H9 (cell line): ENCODE measurements around the gene TMC3. TPM values are rescaled to one million over a fixed set of nuclear protein-coding genes. Genes with fewer than 3 reads are reported as not detected.

Experiments
- DNase-seq: peaks from one replicate; pipeline ENCODE4 v3.0.0-alpha.2; 2017
- H2AFZ ChIP-seq: one replicate; pipeline ENCODE4 v1.6.1; 2013; ENCODE audit warnings: mild to moderate bottlenecking, low read length, control low read depth, moderate library complexity
- H2AK5ac ChIP-seq: 2 replicates; pipeline ENCODE4 v1.6.1; 2013; ENCODE audit warnings: low read length, control low read depth, mixed read lengths; ENCODE audit not compliant: insufficient read length
- H2BK120ac ChIP-seq: one replicate; pipeline ENCODE4 v1.6.1; 2013; ENCODE audit warnings: low read depth, mild to moderate bottlenecking, low read length, control low read depth, inconsistent platforms; ENCODE audit not compliant: poor library complexity, severe bottlenecking
- H2BK12ac ChIP-seq: 2 replicates; pipeline ENCODE4 v1.6.1; 2013; ENCODE audit warnings: low read length, control low read depth, mixed read lengths, low read depth; ENCODE audit not compliant: insufficient read length
- H2BK15ac ChIP-seq: 2 replicates; pipeline ENCODE4 v1.6.1; 2013; ENCODE audit warnings: low read depth, low read length, control low read depth
- H2BK20ac ChIP-seq: one replicate; pipeline ENCODE4 v1.6.1; 2013; ENCODE audit warnings: low read depth, mild to moderate bottlenecking, low read length, control low read depth, inconsistent platforms; ENCODE audit not compliant: poor library complexity, severe bottlenecking
- H2BK5ac ChIP-seq: 2 replicates; pipeline ENCODE4 v1.6.1; 2013; ENCODE audit warnings: low read length, control low read depth, mixed read lengths; ENCODE audit not compliant: insufficient read length
- H3K14ac ChIP-seq: 2 replicates; pipeline ENCODE4 v1.6.1; 2013; ENCODE audit warnings: low read length, control low read depth; ENCODE audit not compliant: insufficient read depth
- H3K18ac ChIP-seq: 2 replicates; pipeline ENCODE4 v1.6.1; 2013; ENCODE audit warnings: low read depth, mild to moderate bottlenecking, mixed read lengths, low read length, control low read depth; ENCODE audit not compliant: insufficient read length
- H3K23ac ChIP-seq: 2 replicates; pipeline ENCODE4 v1.6.1; 2013; ENCODE audit warnings: low read length, control low read depth, mixed read lengths, low read depth; ENCODE audit not compliant: insufficient read length
- H3K23me2 ChIP-seq: 2 replicates; pipeline ENCODE4 v1.6.1; 2013; ENCODE audit warnings: low read depth, mild to moderate bottlenecking, mixed read lengths, low read length, control low read depth; ENCODE audit not compliant: insufficient read length, poor library complexity, severe bottlenecking
- H3K27ac ChIP-seq: 2 replicates; pipeline ENCODE4 v1.5.1; 2013; ENCODE audit warnings: low read length, control low read depth, mixed read lengths, low read depth; ENCODE audit not compliant: insufficient read length
- H3K27me3 ChIP-seq: 2 replicates; pipeline ENCODE4 v1.6.1; 2013; ENCODE audit warnings: low read length, control low read depth, inconsistent platforms; ENCODE audit not compliant: insufficient read depth
- H3K4ac ChIP-seq: 2 replicates; pipeline ENCODE4 v1.6.1; 2013; ENCODE audit warnings: low read depth, mild to moderate bottlenecking, control low read depth, inconsistent platforms, low read length, moderate library complexity
- H3K4me1 ChIP-seq: 2 replicates; pipeline ENCODE4 v1.6.1; 2013; ENCODE audit warnings: low read length, control low read depth, inconsistent platforms; ENCODE audit not compliant: insufficient read depth
- H3K4me2 ChIP-seq: 2 replicates; pipeline ENCODE4 v1.6.1; 2013; ENCODE audit warnings: low read length, control low read depth, mixed read lengths; ENCODE audit not compliant: insufficient read length, insufficient read depth
- H3K56ac ChIP-seq: 2 replicates; pipeline ENCODE4 v1.6.1; 2013; ENCODE audit warnings: low read depth, mild to moderate bottlenecking, mixed read lengths, low read length, control low read depth; ENCODE audit not compliant: insufficient read length
- H3K79me1 ChIP-seq: 2 replicates; pipeline ENCODE4 v1.6.1; 2013; ENCODE audit warnings: low read depth, mild to moderate bottlenecking, moderate library complexity, low read length, control low read depth, inconsistent platforms; ENCODE audit not compliant: insufficient read depth, poor library complexity, severe bottlenecking
- H3K79me2 ChIP-seq: 2 replicates; pipeline ENCODE4 v1.6.1; 2013; ENCODE audit warnings: low read length, control low read depth, inconsistent platforms; ENCODE audit not compliant: insufficient read depth
- H3K9ac ChIP-seq: 2 replicates; pipeline ENCODE4 v1.6.1; 2013; ENCODE audit warnings: low read length, control low read depth, mixed read lengths; ENCODE audit not compliant: insufficient read length; ENCODE audit errors: extremely low read depth
- H3K9me3 ChIP-seq: one replicate; pipeline ENCODE4 v1.6.1; 2013; ENCODE audit warnings: low read depth, low read length, inconsistent platforms; ENCODE audit not compliant: control insufficient read depth
- H3T11ph ChIP-seq: one replicate; pipeline ENCODE4 v1.6.1; 2013; ENCODE audit warnings: mild to moderate bottlenecking, low read length, control low read depth, inconsistent platforms
- H4K20me1 ChIP-seq: one replicate; pipeline ENCODE4 v1.6.1; 2013; ENCODE audit not compliant: control insufficient read depth, insufficient read length, insufficient read depth
- H4K5ac ChIP-seq: 2 replicates; pipeline ENCODE4 v1.6.1; 2013; ENCODE audit warnings: low read depth, mild to moderate bottlenecking, mixed read lengths, low read length, control low read depth; ENCODE audit not compliant: insufficient read length
- H4K8ac ChIP-seq: replicated peaks from 2 replicates; pipeline ENCODE4 v1.6.1; 2013; ENCODE audit warnings: low read length, control low read depth, mixed read lengths, low read depth; ENCODE audit not compliant: insufficient read length
- H4K91ac ChIP-seq: 2 replicates; pipeline ENCODE4 v1.6.1; 2013; ENCODE audit warnings: low read depth, mild to moderate bottlenecking, moderate library complexity, mixed read lengths, low read length, control low read depth; ENCODE audit not compliant: insufficient read length
- H3K27ac Mint-ChIP-seq, 3 experiments: 2 replicates in 2 of 3; 3 replicates in 1 of 3; pipeline ENCODE4 v1.8.0; 2020 to 2021; ENCODE audit warnings: mixed read lengths in 3 of 3, mild to moderate bottlenecking in 1 of 3, moderate library complexity in 1 of 3
- H3K27me3 Mint-ChIP-seq: 2 replicates; pipeline ENCODE4 v1.8.0; 2021; ENCODE audit warnings: low read depth, mild to moderate bottlenecking, moderate library complexity, mixed read lengths
- H3K36me3 Mint-ChIP-seq, 3 experiments: 2 replicates in 2 of 3; 3 replicates in 1 of 3; pipeline ENCODE4 v1.8.0; 2020 to 2021; ENCODE audit warnings: low read depth in 3 of 3, mixed read lengths in 3 of 3; ENCODE audit not compliant: insufficient read depth in 1 of 3
- H3K4me1 Mint-ChIP-seq, 2 experiments: 2 replicates each; pipeline ENCODE4 v1.8.0; 2020; ENCODE audit warnings: mixed read lengths in 2 of 2
- H3K4me3 Mint-ChIP-seq, 2 experiments: 2 replicates in 1 of 2; 3 replicates in 1 of 2; pipeline ENCODE4 v1.8.0; 2020 to 2021; ENCODE audit warnings: mild to moderate bottlenecking in 2 of 2, mixed read lengths in 2 of 2, moderate library complexity in 1 of 2
- H3K9me3 Mint-ChIP-seq, 2 experiments: 2 replicates in 1 of 2; 3 replicates in 1 of 2; pipeline ENCODE4 v1.8.0; 2020; ENCODE audit warnings: mild to moderate bottlenecking in 2 of 2, mixed read lengths in 2 of 2, moderate library complexity in 1 of 2
- WGBS: extraction: QIAGEN DNeasy Blood & Tissue Kit; methylation state at CpG from one replicate; pipeline ENCODE4 v1.1.7; 2013; ENCODE audit warnings: missing lambda C conversion rate, low lambda C conversion rate, mixed read lengths; ENCODE audit not compliant: insufficient read length; ENCODE audit errors: extremely low coverage; 5-methylcytosine and 5-hydroxymethylcytosine counted together
- total RNA-seq: library from RNA; stranded (reverse); gene quantifications from 2 replicates; pipeline ENCODE4 v1.2.1, GENCODE V29; 2021
- TF ChIP-seq, protein P1 (sequence below): fragments of 200-600 bp; sonication (generic); conservative IDR thresholded peaks from 3 replicates; pipeline ENCODE4 v1.8.0; 2021; ENCODE audit warnings: antibody characterized with exemption, mild to moderate bottlenecking

TMC3 gene
- total RNA-seq, 1 experiment from 2014 or later, result not detected

DNA sequence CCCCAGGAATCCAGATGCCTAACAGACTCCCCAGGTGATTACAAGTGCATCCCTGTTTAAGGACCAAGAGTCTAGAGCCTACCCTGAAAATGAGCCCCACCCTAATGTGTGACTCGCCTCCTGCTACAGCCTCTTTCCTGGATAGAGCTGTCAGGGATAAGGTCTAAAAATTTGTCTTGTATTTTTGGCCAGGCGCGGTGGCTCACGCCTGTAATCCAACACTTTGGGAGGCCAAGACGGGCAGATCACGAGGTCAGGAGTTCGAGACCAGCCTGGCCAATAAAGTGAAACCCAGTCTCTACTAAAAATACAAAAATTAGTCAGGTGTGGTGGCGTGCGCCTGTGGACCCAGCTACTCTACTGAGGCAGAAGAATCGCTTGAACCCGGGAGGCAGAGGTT is 11.2 kb downstream of the TMC3 start:
- H4K20me1 ChIP-seq, result no peaks in the 10 kb centered on the region
- TF ChIP-seq, protein P1, sequence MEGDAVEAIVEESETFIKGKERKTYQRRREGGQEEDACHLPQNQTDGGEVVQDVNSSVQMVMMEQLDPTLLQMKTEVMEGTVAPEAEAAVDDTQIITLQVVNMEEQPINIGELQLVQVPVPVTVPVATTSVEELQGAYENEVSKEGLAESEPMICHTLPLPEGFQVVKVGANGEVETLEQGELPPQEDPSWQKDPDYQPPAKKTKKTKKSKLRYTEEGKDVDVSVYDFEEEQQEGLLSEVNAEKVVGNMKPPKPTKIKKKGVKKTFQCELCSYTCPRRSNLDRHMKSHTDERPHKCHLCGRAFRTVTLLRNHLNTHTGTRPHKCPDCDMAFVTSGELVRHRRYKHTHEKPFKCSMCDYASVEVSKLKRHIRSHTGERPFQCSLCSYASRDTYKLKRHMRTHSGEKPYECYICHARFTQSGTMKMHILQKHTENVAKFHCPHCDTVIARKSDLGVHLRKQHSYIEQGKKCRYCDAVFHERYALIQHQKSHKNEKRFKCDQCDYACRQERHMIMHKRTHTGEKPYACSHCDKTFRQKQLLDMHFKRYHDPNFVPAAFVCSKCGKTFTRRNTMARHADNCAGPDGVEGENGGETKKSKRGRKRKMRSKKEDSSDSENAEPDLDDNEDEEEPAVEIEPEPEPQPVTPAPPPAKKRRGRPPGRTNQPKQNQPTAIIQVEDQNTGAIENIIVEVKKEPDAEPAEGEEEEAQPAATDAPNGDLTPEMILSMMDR, result no peak

More for the DNA sequence above, 11.2 kb downstream of the TMC3 start:
- H2BK20ac ChIP-seq, result no peak overlapping the region
- no peak overlapping the region for H4K5ac ChIP-seq
- Mint-ChIP-seq H3K4me1 (no peaks in the 10 kb centered on the region), H3K4me3 (no peak overlapping the region), H3K27ac (no peak overlapping the region), H3K36me3 (no peaks in the 10 kb centered on the region; a peak in 1 of 7 replicates), H3K9me3 (no peaks in the 10 kb centered on the region), H3K27me3 (no peaks in the 10 kb centered on the region; the same call in 1 of the 2 replicates)
- no peak overlapping the region for H3K56ac ChIP-seq
- no peaks in the 10 kb centered on the region for H3K79me1 ChIP-seq
- no peak overlapping the region for H2BK5ac ChIP-seq
- H3K4me1 ChIP-seq, result no peaks in the 10 kb centered on the region
- H3K9ac ChIP-seq, result no peak overlapping the region
- H3K9me3 ChIP-seq, result no peaks in the 10 kb centered on the region
- no peak overlapping the region for H2BK12ac ChIP-seq
- H2BK120ac ChIP-seq, result no peak overlapping the region
- no peaks in the 10 kb centered on the region for H3K79me2 ChIP-seq
- H2AK5ac ChIP-seq, result no peak overlapping the region
- no peak overlapping the region for H3T11ph ChIP-seq
- no peak overlapping the region for H2AFZ ChIP-seq
- H3K23me2 ChIP-seq, result no peaks in the 10 kb centered on the region
- H3K18ac ChIP-seq, result no peak overlapping the region
- H3K4me2 ChIP-seq, result no peak overlapping the region
- H4K91ac ChIP-seq, result no peak overlapping the region
- no peak overlapping the region for H3K4ac ChIP-seq
- no peaks in the 10 kb centered on the region for H3K27me3 ChIP-seq
- H4K8ac ChIP-seq, result no peak overlapping the region
- WGBS, result no CpG with 5 or more reads among the region's 11 CpGs
- DNase-seq, result no peak
- no peak overlapping the region for H2BK15ac ChIP-seq
- no peak overlapping the region for H3K27ac ChIP-seq
- H3K14ac ChIP-seq, result no peak overlapping the region
- no peak overlapping the region for H3K23ac ChIP-seq
